Natural killer cell (primary cell): ENCODE measurements around the gene MRPL40. TPM values are rescaled to one million over a fixed set of nuclear protein-coding genes. Genes with fewer than 3 reads are reported as not detected.
A peak's percentile ranks its signal among the peaks of the same experiment; 100 is the strongest.

Experiments
- ATAC-seq, 3 donors: fragments of 150-1000 bp in 2 of 3; fragments of 200-7000 bp in 1 of 3; cut with Tn5 transposase; 1 replicate in 1 of 3; 2 replicates in 2 of 3; pipeline ENCODE4 v1.10.0; 2021; ENCODE audit warnings: mild to moderate bottlenecking in 2 of 3, moderate library complexity in 2 of 3
- DNase-seq, 2 donors: peaks; one replicate each; pipeline versions ENCODE4 v3.0.0 to v3.0.0-alpha.2; 2013 to 2021; ENCODE audit warnings: mixed read lengths in 1 of 2
- H3K27ac ChIP-seq: one replicate; pipeline ENCODE4 v1.5.1; 2013; ENCODE audit warnings: mild to moderate bottlenecking, low read length
- H3K27me3 ChIP-seq: one replicate; pipeline ENCODE4 v1.6.1; 2013; ENCODE audit warnings: low read length; ENCODE audit not compliant: control insufficient read depth, insufficient read depth
- H3K36me3 ChIP-seq: one replicate; pipeline ENCODE4 v1.6.1; 2013; ENCODE audit warnings: low read length; ENCODE audit not compliant: control insufficient read depth, insufficient read depth
- H3K4me1 ChIP-seq: one replicate; pipeline ENCODE4 v1.6.1; 2013; ENCODE audit warnings: low read length; ENCODE audit not compliant: control insufficient read depth, insufficient read depth
- H3K4me3 ChIP-seq: one replicate; pipeline ENCODE4 v1.5.1; 2013; ENCODE audit warnings: low read length
- H3K9me3 ChIP-seq: one replicate; pipeline ENCODE4 v1.6.1; 2013; ENCODE audit warnings: low read length; ENCODE audit not compliant: control insufficient read depth, insufficient read depth
- H3K27ac Mint-ChIP-seq, 2 donors: one replicate each; pipeline ENCODE4 v1.8.0; 2022; ENCODE audit warnings: mild to moderate bottlenecking in 2 of 2, mixed read lengths in 2 of 2, moderate library complexity in 1 of 2
- H3K27me3 Mint-ChIP-seq, 2 donors: one replicate each; pipeline ENCODE4 v1.8.0; 2022; ENCODE audit warnings: low read depth in 2 of 2, mixed read lengths in 2 of 2
- H3K36me3 Mint-ChIP-seq: one replicate; pipeline ENCODE4 v1.8.0; 2022; ENCODE audit warnings: mixed read lengths
- H3K4me1 Mint-ChIP-seq, 2 donors: one replicate each; pipeline ENCODE4 v1.8.0; 2022; ENCODE audit warnings: mixed read lengths in 2 of 2
- H3K4me3 Mint-ChIP-seq: one replicate; pipeline ENCODE4 v1.8.0; 2022; ENCODE audit warnings: mild to moderate bottlenecking, moderate library complexity, mixed read lengths
- H3K9me3 Mint-ChIP-seq, 2 donors: one replicate each; pipeline ENCODE4 v1.8.0; 2022; ENCODE audit warnings: mixed read lengths in 2 of 2
- CTCF ChIP-seq: fragments of 200-600 bp; IDR thresholded peaks from one replicate; pipeline ENCODE4 v1.8.0; 2022; ENCODE audit warnings: antibody characterized with exemption
- WGBS: methylation state at CpG from one replicate; pipeline ENCODE4 v1.1.7; 2013; ENCODE audit warnings: missing lambda C conversion rate; ENCODE audit not compliant: insufficient coverage; 5-methylcytosine and 5-hydroxymethylcytosine counted together
- intact Hi-C: fragments of 100-400 bp; cut with micrococcal nuclease; formaldehyde crosslinking; loops from one replicate; pipeline ENCODE4 v1.14.2; 2022
- total RNA-seq, 4 donors: library from RNA; stranded (reverse); fragments of 120-200 nt in 1 of 4; gene quantifications; one replicate each; pipeline versions ENCODE4 v1.2.3 to v1.2.4, GENCODE V29; 2013 to 2022

The MRPL40 gene
- total RNA-seq, 3 donors from 2014 or later (not counting 1 experiment from before 2014, with no cell fraction given) = 11.6 to 16.7 (median 14.2) TPM

- intact Hi-C loops = loop anchor here (1.0 kb wide), 3 partner anchors 15 to 30 kb away; partner anchors contain the start of gene MRPL40
- H3K27ac Mint-ChIP-seq = peak within 1 kb of the TSS; percentile 83 to 95
- H3K4me3 ChIP-seq = peak within 1 kb of the TSS; percentile 71
These were observed 15.2 kb downstream of the MRPL40 start, which contains the start of gene C22orf39 for GRCh38 chr22:19447330-19448075. TSS of gene C22orf39 (minus strand) at chr22:19447711. CDS start at chr22:19447688, 23 bp downstream.

GRCh38 chr22:19448076-19448607, 15.8 kb downstream of the MRPL40 start:
- no peaks in the 10 kb centered on the region for H3K27me3 ChIP-seq
- H3K9me3 Mint-ChIP-seq = no peaks in the 10 kb centered on the region
- H3K9me3 ChIP-seq = no peaks in the 10 kb centered on the region
- TF ChIP-seq CTCF = no peak
- ATAC-seq (peak; percentile 22 to 48 (median 25)), DNase-seq (peak in 1 of 2 donors; percentile 60)
- peak overlapping the region; percentile 71 for H3K4me3 ChIP-seq
- H3K4me1 ChIP-seq = peaks cover 30% of the 10 kb centered on the region
- WGBS = 25% methylated on average over 14 of the region's 14 CpGs
- H3K4me3 Mint-ChIP-seq = peak overlapping the region; percentile 96
- H3K4me1 Mint-ChIP-seq = peaks cover 33 to 36% of the 10 kb centered on the region in 2 donors
- H3K36me3 ChIP-seq = peaks cover 18% of the 10 kb centered on the region
- peaks cover 5% of the 10 kb centered on the region for H3K36me3 Mint-ChIP-seq
- peak overlapping the region; percentile 97 for H3K27ac ChIP-seq
- H3K27me3 Mint-ChIP-seq = no peaks in the 10 kb centered on the region
- H3K27ac Mint-ChIP-seq = peak overlapping the region; percentile 83 to 95
- intact Hi-C loops = no loop called here

More at GRCh38 chr22:19447330-19448075, 15.2 kb downstream of the MRPL40 start, which contains the start of gene C22orf39:
- no peaks in the 10 kb centered on the region for H3K9me3 ChIP-seq
- Mint-ChIP-seq H3K9me3 (no peaks in the 10 kb centered on the region), H3K27me3 (no peaks in the 10 kb centered on the region), H3K36me3 (no peaks in the 10 kb centered on the region), H3K4me1 (peaks cover 33 to 36% of the 10 kb centered on the region in 2 donors), H3K4me3 (peak within 1 kb of the TSS; percentile 96)
- H3K36me3 ChIP-seq = peaks cover 16% of the 10 kb centered on the region
- under 1% methylated on average over 92 of the region's 92 CpGs for WGBS
- ATAC-seq = peak; percentile 91 to 95 (median 92)
- TF ChIP-seq CTCF = no peak
- H3K27ac ChIP-seq = peak within 1 kb of the TSS; percentile 97
- H3K4me1 ChIP-seq = peaks cover 30% of the 10 kb centered on the region
- no peaks in the 10 kb centered on the region for H3K27me3 ChIP-seq
- DNase-seq = peak; percentile 81 to 94

- intact Hi-C loops = no loop called here
- Mint-ChIP-seq H3K36me3 (peaks cover 6% of the 10 kb centered on the region), H3K9me3 (no peaks in the 10 kb centered on the region), H3K27ac (peak overlapping the region; percentile 83 to 95), H3K4me1 (peaks cover 32 to 36% of the 10 kb centered on the region in 2 donors), H3K27me3 (no peaks in the 10 kb centered on the region), H3K4me3 (peak overlapping the region; percentile 96)
- Histone ChIP-seq H3K27ac (no peak overlapping the region), H3K4me3 (no peak overlapping the region), H3K36me3 (peaks cover 19% of the 10 kb centered on the region), H3K4me1 (peaks cover 28% of the 10 kb centered on the region), H3K27me3 (no peaks in the 10 kb centered on the region), H3K9me3 (no peaks in the 10 kb centered on the region)
- WGBS = 88% methylated on average over 5 of the region's 5 CpGs
- no peak for TF ChIP-seq CTCF
- ATAC-seq (no peak), DNase-seq (peak in 1 of 2 donors; percentile 18)
These were observed 16.5 kb downstream of the MRPL40 start for GRCh38 chr22:19448739-19449421.
